ENCODE data around the gene MON1A. TPM values are rescaled to one million over a fixed set of nuclear protein-coding genes. Genes with fewer than 3 reads are reported as not detected.

Gene MON1A
- total RNA-seq, 1 donor from 2014 or later = 11.5 TPM

DNA sequence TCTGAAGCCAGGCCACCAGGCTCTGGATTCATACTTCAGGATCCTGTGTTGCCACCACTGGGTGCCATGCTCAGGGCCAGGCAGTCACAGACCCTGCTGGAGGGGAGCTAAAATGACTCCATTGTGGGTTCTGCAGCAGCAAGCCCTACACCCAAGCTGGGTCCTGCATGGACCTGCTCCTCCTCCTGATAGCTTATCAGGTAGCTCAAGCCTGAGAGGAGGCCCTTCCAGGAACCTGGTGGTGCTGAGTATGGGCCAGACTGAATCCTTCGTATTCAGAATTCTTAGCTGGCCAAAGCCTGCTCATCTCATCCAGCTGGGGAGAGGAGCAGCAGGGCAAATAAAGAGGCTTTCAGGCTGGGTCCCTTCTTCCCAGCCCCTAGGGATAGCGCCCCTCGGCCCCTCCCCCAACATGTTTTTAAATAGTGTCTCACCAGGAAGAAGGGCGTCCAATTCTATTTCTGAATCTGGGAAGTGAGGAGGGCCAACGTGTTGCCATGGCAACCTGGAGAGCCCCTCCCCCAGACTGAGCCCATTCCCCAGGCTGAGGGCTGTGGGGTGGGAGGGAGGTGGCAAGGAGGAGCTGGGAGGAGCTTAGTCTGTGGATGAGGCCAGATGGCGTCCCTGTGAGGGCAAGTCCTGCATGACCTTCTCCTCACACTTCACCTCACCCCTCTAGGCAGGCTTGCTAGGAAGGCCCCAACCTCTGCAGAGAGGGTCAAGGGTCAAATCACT lies 48.9 kb downstream of the MON1A start:
- TF ChIP-seq, protein P1, sequence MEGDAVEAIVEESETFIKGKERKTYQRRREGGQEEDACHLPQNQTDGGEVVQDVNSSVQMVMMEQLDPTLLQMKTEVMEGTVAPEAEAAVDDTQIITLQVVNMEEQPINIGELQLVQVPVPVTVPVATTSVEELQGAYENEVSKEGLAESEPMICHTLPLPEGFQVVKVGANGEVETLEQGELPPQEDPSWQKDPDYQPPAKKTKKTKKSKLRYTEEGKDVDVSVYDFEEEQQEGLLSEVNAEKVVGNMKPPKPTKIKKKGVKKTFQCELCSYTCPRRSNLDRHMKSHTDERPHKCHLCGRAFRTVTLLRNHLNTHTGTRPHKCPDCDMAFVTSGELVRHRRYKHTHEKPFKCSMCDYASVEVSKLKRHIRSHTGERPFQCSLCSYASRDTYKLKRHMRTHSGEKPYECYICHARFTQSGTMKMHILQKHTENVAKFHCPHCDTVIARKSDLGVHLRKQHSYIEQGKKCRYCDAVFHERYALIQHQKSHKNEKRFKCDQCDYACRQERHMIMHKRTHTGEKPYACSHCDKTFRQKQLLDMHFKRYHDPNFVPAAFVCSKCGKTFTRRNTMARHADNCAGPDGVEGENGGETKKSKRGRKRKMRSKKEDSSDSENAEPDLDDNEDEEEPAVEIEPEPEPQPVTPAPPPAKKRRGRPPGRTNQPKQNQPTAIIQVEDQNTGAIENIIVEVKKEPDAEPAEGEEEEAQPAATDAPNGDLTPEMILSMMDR (conservative IDR thresholded peaks at IDR 0.05) = no peak
- H3K9me3 Mint-ChIP-seq = no peaks in the 10 kb centered on the region
- DNase-seq (ENCODE audit: low read depth, low spot score) = peak; percentile 76
- peaks cover 32% of the 10 kb centered on the region for H3K4me1 Mint-ChIP-seq
- peak overlapping the region; percentile 86 for H3K27ac Mint-ChIP-seq (ENCODE audit: unreplicated experiment)
- H3K36me3 Mint-ChIP-seq (ENCODE audit: low read depth) = no peaks in the 10 kb centered on the region
- peak overlapping the region; percentile 38 for H3K4me3 Mint-ChIP-seq
- no peaks in the 10 kb centered on the region for H3K27me3 Mint-ChIP-seq (ENCODE audit: low read depth)

DNA sequence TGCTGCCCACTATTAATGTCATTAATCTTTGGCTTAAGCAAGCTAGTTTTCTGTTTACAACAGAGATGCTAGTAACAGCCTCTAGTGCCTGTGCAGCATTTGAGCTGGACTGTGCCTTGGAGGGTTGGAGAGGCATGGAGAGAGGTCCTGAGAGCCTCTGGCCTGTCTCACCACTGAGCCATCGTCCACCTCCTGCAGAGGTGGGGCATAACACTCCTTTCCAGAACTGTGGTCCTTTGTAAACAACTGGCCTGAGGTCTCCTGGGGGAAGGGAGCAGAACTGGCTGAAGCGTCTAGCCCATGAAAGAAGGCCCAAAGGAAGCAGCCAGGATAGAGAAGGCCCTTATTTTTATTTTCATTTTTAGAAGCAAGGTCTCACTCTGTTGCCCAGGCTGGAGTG lies 49.9 kb downstream of the MON1A start:
- peak overlapping the region; percentile 59 for H3K4me3 Mint-ChIP-seq
- H3K27me3 Mint-ChIP-seq (ENCODE audit: low read depth) = no peaks in the 10 kb centered on the region
- H3K27ac Mint-ChIP-seq (ENCODE audit: unreplicated experiment) = peak overlapping the region; percentile 88
- H3K9me3 Mint-ChIP-seq = no peaks in the 10 kb centered on the region
- H3K36me3 Mint-ChIP-seq (ENCODE audit: low read depth) = no peaks in the 10 kb centered on the region
- DNase-seq (ENCODE audit: low read depth, low spot score) = no peak
- TF ChIP-seq, protein P1 (conservative IDR thresholded peaks at IDR 0.05) = no peak
- peaks cover 32% of the 10 kb centered on the region for H3K4me1 Mint-ChIP-seq

DNA sequence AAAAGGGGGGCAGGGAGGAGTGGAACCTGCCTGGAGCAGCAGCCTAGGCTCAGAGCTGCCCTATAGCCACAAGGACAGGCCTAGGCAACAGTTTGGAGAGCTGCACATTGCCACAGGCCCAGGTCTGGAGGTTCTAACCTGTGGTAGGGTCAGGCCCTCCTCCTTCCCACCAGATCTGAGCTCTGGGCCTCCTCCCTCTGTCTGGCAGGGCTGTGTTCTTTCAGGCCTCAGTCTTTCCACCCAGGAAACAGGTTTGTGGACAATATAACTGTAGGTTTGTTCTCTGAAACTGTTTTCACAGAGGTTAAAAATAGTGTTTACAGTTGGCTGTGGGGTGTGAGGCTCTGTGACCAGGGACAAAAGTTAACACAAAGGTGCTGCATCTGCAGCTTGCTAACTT lies 50.9 kb downstream of the MON1A start:
- Mint-ChIP-seq H3K9me3 (no peaks in the 10 kb centered on the region), H3K4me3 (no peak overlapping the region), H3K4me1 (peaks cover 32% of the 10 kb centered on the region), H3K27me3 (ENCODE audit: low read depth) (no peaks in the 10 kb centered on the region), H3K27ac (ENCODE audit: unreplicated experiment) (no peak overlapping the region), H3K36me3 (ENCODE audit: low read depth) (no peaks in the 10 kb centered on the region)
- TF ChIP-seq, protein P1 (conservative IDR thresholded peaks at IDR 0.05) = no peak
- no peak for DNase-seq (ENCODE audit: low read depth, low spot score)

DNA sequence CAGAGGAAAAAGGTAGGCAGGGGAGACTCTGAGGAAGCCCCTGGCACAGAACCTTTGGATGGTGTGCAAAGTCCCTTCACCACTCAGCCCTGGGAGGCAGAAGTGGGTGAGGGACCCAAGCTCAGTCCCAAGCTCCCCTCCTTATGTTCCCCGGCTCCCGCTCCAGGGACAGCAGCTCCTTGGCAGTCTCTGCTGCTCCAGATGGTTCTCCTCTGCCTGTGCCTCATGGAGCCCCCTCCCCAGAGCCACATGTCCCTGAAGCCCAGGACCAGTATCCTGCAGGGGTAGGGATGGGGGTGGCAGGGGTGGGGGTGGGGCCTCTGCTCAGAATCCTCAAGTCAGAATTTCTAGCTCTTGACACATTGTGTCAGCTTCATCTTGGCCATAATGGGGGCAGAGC lies 51.9 kb downstream of the MON1A start:
- H3K9me3 Mint-ChIP-seq = no peaks in the 10 kb centered on the region
- peaks cover 37% of the 10 kb centered on the region for H3K4me1 Mint-ChIP-seq
- no peaks in the 10 kb centered on the region for H3K36me3 Mint-ChIP-seq (ENCODE audit: low read depth)
- no peak overlapping the region for H3K4me3 Mint-ChIP-seq
- no peak overlapping the region for H3K27ac Mint-ChIP-seq (ENCODE audit: unreplicated experiment)
- no peak for DNase-seq (ENCODE audit: low read depth, low spot score)
- TF ChIP-seq, protein P1 (conservative IDR thresholded peaks at IDR 0.05) = no peak
- H3K27me3 Mint-ChIP-seq (ENCODE audit: low read depth) = no peaks in the 10 kb centered on the region

DNA sequence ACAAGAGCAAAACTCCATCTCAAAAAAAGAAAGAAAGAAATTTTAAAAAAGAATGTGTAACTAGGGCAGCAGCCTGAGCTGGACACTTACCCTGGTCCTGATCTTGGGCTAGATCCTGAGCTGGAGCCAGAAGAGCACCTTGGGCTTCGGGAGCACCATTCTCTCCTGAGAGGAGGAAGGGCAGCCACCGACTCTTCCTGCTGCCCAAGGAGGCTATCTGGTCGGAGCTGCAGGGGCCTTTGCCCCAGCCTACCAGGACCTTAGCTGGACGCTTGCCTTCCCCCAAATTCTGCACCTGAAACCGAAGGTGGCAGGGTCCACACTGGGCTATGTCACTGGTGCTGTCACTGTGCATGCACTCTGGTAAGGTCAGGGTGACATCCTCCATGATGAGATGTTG lies 53.0 kb downstream of the MON1A start:
- no peaks in the 10 kb centered on the region for H3K9me3 Mint-ChIP-seq
- no peak for DNase-seq (ENCODE audit: low read depth, low spot score)
- no peaks in the 10 kb centered on the region for H3K27me3 Mint-ChIP-seq (ENCODE audit: low read depth)
- H3K4me3 Mint-ChIP-seq = no peak overlapping the region
- peaks cover 36% of the 10 kb centered on the region for H3K4me1 Mint-ChIP-seq
- TF ChIP-seq, protein P1 (conservative IDR thresholded peaks at IDR 0.05) = no peak
- H3K27ac Mint-ChIP-seq (ENCODE audit: unreplicated experiment) = no peak overlapping the region
- H3K36me3 Mint-ChIP-seq (ENCODE audit: low read depth) = no peaks in the 10 kb centered on the region
